GM13976 (cell line): Measurements from ENCODE around the gene IL21.

ENCODE experiments used
- DNase-seq: peaks from one replicate; pipeline ENCODE4 v3.0.0; 2012; ENCODE audit warnings: low spot score
- in situ Hi-C: fragments of 300-500 bp; cut with MboI; formaldehyde crosslinking; loops from one replicate; pipeline ENCODE4 v1.12.0; 2022; ENCODE audit warnings: low sequenced_read_pairs, mixed read lengths, inconsistent platforms; ENCODE audit not compliant: unreplicated experiment
- TF ChIP-seq, protein P1 (sequence below): IDR thresholded peaks from 2 replicates; pipeline ENCODE4 v1.5.1; 2012; ENCODE audit warnings: borderline replicate concordance, mild to moderate bottlenecking; ENCODE audit not compliant: insufficient read depth; ENCODE audit errors: extremely low read depth, missing control alignments, control extremely low read depth

The IL21 gene

DNA sequence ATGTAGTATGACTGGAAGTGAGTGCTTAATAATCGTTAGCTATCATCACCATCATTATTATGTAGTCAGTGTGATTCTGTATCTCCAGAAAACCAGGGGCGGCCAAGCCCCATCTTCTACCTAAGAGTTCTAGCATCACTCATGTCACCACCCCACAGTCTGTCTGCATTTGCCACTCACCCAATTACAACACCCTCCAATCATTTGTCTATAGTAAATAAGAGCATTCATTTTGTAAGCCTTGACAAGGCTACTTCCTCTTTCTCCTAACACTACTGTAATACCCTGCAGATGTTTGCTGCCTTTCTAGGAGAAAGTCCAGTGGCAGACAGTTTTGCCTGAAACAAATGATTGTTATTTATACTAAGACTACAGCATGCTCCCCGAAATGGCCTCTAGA is 15.8 kb upstream of the IL21 start:
- in situ Hi-C loops: no loop called here
- peak; percentile 10 for DNase-seq
- TF ChIP-seq, protein P1, sequence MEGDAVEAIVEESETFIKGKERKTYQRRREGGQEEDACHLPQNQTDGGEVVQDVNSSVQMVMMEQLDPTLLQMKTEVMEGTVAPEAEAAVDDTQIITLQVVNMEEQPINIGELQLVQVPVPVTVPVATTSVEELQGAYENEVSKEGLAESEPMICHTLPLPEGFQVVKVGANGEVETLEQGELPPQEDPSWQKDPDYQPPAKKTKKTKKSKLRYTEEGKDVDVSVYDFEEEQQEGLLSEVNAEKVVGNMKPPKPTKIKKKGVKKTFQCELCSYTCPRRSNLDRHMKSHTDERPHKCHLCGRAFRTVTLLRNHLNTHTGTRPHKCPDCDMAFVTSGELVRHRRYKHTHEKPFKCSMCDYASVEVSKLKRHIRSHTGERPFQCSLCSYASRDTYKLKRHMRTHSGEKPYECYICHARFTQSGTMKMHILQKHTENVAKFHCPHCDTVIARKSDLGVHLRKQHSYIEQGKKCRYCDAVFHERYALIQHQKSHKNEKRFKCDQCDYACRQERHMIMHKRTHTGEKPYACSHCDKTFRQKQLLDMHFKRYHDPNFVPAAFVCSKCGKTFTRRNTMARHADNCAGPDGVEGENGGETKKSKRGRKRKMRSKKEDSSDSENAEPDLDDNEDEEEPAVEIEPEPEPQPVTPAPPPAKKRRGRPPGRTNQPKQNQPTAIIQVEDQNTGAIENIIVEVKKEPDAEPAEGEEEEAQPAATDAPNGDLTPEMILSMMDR: no peak

DNA sequence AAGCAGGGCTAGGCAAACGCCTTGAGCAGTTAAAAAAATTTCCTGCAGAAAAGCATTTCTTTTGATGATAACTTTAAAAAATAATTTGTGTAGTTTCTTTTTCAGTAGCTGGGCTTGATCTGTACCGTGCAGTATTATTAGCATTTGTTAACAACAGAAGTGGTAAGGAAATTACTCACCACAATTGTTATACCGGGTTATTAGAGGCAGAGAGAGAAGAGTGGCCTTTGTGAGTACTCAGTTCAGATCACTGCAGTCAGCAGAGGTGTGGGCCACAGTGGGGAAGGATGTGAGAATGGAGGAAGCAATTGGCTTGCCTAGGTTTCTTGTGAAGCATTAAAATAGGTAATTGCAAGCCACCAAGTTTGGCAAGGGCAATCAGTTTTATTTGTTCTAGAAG is 14.3 kb upstream of the IL21 start:
- peak; percentile 26 for DNase-seq
- TF ChIP-seq, protein P1: no peak
- in situ Hi-C loops: no loop called here

DNA sequence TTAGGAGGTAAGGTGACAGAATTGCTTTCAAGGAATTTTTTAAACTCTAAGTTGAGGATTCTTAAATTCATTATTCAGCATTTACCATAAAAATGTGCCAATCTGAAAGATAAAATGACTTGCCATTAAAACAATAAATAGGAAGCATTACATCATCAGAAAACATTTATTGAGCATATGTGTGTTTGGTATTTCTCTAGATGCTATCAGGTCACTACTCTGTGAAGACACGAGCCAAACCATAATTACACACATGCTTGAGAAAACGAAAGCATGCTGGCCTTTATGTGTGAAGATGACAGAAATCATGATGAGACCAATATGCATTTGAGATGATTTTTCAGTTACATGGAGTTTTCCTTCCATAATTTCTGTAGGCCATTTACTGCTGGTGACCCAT is 12.3 kb upstream of the IL21 start:
- TF ChIP-seq, protein P1: no peak
- in situ Hi-C loops: no loop called here
- no peak for DNase-seq

- in situ Hi-C loops: no loop called here
- TF ChIP-seq, protein P1: no peak
- DNase-seq: peak; percentile 19
Observed at GRCh38 chr4:122632396-122633143, 11.7 kb upstream of the IL21 start.

DNA sequence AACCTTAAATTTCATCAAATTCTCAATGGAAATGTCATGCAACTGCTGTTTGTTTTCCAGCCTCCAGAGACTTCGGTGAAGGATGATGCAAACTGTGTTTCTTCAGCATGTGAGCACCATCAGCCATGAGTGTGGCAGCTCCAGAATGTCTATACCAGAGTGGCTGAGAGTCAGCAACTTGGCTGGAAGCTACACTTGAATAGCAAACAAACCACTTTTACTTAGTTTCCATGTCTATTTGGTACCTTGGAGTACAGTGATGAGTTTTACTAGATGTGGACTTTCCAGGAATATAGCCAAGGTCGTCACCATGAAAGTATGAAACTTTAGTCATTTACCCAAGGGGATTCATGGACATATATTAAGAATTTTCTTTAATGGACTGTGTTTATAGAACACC is 4.3 kb upstream of the IL21 start:
- TF ChIP-seq, protein P1: no peak
- in situ Hi-C loops: no loop called here
- DNase-seq: no peak

GRCh38 chr4:122624205-122624604 is 3.3 kb upstream of the IL21 start:
- no peak for DNase-seq
- TF ChIP-seq, protein P1: no peak
- in situ Hi-C loops: loop anchor here (25.0 kb wide), 1 partner anchor 288 kb away; the partner anchor contains the start of gene NUDT6
